ENCODE data around the gene CAMSAP1. TPM values are rescaled to one million over a fixed set of nuclear protein-coding genes. Genes with fewer than 3 reads are reported as not detected.
"Not testable (repeated sequence)": the region's sequence is repeated elsewhere in the genome, so short reads cannot be mapped to it uniquely, and the experiment has no call there.

Gene CAMSAP1
- total and polyA plus RNA-seq, 4 donors = 5.0 to 29.8 (median 15.1) TPM

GRCh38 chr9:135945969-135946368 lies 38.6 kb upstream of the CAMSAP1 start:
- Histone ChIP-seq H3K36me3 (ENCODE audit: control insufficient read depth in 4 of 4, insufficient read depth in 4 of 4, low read length in 4 of 4) (peaks cover 19 to 52% (median 25%) of the 10 kb centered on the region in 4 donors), H3K27me3 (ENCODE audit: control insufficient read depth in 3 of 3, insufficient read depth in 3 of 3, low read length in 2 of 3) (no peaks in the 10 kb centered on the region), H3K4me1 (ENCODE audit: control insufficient read depth in 5 of 5, insufficient read depth in 5 of 5, low read length in 5 of 5) (no peaks in the 10 kb centered on the region), H3K9ac (ENCODE audit: insufficient read depth in 1 of 2, low read length in 2 of 2) (no peak overlapping the region), H3K9me3 (ENCODE audit: control insufficient read depth in 4 of 4, insufficient read depth in 3 of 4, low read length in 3 of 4) (no peaks in the 10 kb centered on the region), H3K27ac (ENCODE audit: low read depth in 1 of 2, low read length in 1 of 2) (no peak overlapping the region), H3K4me3 (no peak overlapping the region)
- no peak for ATAC-seq (ENCODE audit: insufficient read depth, low FRiP score)
- WGBS, 2 donors = 95 to 97% methylated on average over 18 of the region's 18 CpGs
- TF ChIP-seq, protein P1, sequence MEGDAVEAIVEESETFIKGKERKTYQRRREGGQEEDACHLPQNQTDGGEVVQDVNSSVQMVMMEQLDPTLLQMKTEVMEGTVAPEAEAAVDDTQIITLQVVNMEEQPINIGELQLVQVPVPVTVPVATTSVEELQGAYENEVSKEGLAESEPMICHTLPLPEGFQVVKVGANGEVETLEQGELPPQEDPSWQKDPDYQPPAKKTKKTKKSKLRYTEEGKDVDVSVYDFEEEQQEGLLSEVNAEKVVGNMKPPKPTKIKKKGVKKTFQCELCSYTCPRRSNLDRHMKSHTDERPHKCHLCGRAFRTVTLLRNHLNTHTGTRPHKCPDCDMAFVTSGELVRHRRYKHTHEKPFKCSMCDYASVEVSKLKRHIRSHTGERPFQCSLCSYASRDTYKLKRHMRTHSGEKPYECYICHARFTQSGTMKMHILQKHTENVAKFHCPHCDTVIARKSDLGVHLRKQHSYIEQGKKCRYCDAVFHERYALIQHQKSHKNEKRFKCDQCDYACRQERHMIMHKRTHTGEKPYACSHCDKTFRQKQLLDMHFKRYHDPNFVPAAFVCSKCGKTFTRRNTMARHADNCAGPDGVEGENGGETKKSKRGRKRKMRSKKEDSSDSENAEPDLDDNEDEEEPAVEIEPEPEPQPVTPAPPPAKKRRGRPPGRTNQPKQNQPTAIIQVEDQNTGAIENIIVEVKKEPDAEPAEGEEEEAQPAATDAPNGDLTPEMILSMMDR (IDR thresholded peaks at IDR 0.05; ENCODE audit: control extremely low read depth, extremely low read depth) = no peak
- no peak for DNase-seq

DNA sequence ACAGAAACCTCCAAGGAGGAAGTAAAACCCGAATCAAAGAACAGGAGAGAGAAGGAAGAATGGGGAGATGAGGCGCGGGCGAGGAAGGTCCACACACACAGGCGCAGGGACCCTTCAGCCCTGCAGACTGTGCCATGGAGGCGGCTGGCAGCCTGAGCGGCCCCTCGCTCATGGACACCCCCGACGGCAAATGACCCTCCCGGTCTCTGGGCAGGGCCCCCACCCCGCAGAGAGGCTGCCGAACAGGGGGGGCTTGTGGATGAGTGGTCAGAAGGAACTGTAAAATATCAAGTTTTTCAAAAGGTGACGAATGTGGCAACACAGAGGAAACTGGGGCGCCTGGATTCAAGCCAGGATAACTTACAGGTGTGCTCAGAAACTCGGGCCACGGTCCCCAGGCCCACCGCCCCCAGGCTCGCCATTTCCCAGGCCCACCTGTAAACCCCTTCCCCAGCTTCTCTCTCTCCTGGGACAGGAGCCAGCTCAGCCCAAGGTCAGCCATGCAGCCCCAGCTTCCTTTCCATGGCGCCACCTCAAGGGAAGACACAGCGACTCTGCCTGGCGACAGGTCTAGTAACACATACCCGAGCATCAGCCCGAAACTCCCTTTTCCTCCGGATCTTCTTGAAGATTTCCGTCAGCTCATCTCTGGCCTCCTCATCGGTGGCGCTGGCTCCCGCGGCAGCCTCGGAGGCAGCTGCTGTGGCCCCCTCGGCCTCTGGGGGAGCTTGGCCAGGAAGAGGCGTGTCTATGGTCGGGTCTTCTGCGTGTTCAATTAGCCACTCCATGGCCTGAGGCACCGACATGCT lies 37.3 kb upstream of the CAMSAP1 start:
- H3K27me3 ChIP-seq (ENCODE audit: control insufficient read depth in 3 of 3, insufficient read depth in 3 of 3, low read length in 2 of 3) = no peaks in the 10 kb centered on the region
- no peaks in the 10 kb centered on the region for H3K9me3 ChIP-seq (ENCODE audit: control insufficient read depth in 4 of 4, insufficient read depth in 3 of 4, low read length in 3 of 4)
- no peak overlapping the region for H3K4me3 ChIP-seq
- no peak overlapping the region for H3K9ac ChIP-seq (ENCODE audit: insufficient read depth in 1 of 2, low read length in 2 of 2)
- 90 to 93% methylated on average over 36 of the region's 36 CpGs for WGBS, 2 donors
- ATAC-seq (ENCODE audit: insufficient read depth, low FRiP score) (no peak), DNase-seq (no peak)
- peaks cover 16 to 55% (median 25%) of the 10 kb centered on the region in 4 donors for H3K36me3 ChIP-seq (ENCODE audit: control insufficient read depth in 4 of 4, insufficient read depth in 4 of 4, low read length in 4 of 4)
- no peaks in the 10 kb centered on the region for H3K4me1 ChIP-seq (ENCODE audit: control insufficient read depth in 5 of 5, insufficient read depth in 5 of 5, low read length in 5 of 5)
- TF ChIP-seq, protein P1 (IDR thresholded peaks at IDR 0.05; ENCODE audit: control extremely low read depth, extremely low read depth) = no peak
- no peak overlapping the region for H3K27ac ChIP-seq (ENCODE audit: low read depth in 1 of 2, low read length in 1 of 2)

DNA sequence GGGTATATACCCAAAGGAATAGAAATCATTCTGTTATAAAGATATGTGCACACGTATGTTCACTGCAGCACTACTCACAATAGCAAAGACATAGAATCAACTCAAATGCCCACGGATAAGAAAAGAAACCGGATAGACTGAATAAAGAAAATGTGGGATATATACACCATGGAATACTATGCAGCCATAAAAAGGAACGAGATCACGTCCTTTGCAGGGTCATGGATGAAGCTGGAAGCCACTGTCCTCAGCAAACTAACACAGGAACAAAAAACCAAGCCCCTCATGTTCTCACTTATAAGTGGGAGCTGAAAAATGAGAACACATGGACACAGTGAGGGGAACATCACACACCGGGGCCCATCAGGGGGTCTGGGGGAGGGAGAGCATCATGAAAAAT lies 36.3 kb upstream of the CAMSAP1 start:
- peaks cover 19 to 60% (median 25%) of the 10 kb centered on the region in 4 donors for H3K36me3 ChIP-seq (ENCODE audit: control insufficient read depth in 4 of 4, insufficient read depth in 4 of 4, low read length in 4 of 4)
- not testable (repeated sequence) for H3K4me3 ChIP-seq; H3K9me3 ChIP-seq (ENCODE audit: control insufficient read depth in 4 of 4, insufficient read depth in 3 of 4, low read length in 3 of 4); H3K4me1 ChIP-seq (ENCODE audit: control insufficient read depth in 5 of 5, insufficient read depth in 5 of 5, low read length in 5 of 5); H3K27ac ChIP-seq (ENCODE audit: low read depth in 1 of 2, low read length in 1 of 2); DNase-seq; H3K9ac ChIP-seq (ENCODE audit: insufficient read depth in 1 of 2, low read length in 2 of 2); H3K27me3 ChIP-seq (ENCODE audit: control insufficient read depth in 3 of 3, insufficient read depth in 3 of 3, low read length in 2 of 3); ATAC-seq (ENCODE audit: insufficient read depth, low FRiP score)
- WGBS, 2 donors = 97 to 99% methylated on average over 6 of the region's 6 CpGs

DNA sequence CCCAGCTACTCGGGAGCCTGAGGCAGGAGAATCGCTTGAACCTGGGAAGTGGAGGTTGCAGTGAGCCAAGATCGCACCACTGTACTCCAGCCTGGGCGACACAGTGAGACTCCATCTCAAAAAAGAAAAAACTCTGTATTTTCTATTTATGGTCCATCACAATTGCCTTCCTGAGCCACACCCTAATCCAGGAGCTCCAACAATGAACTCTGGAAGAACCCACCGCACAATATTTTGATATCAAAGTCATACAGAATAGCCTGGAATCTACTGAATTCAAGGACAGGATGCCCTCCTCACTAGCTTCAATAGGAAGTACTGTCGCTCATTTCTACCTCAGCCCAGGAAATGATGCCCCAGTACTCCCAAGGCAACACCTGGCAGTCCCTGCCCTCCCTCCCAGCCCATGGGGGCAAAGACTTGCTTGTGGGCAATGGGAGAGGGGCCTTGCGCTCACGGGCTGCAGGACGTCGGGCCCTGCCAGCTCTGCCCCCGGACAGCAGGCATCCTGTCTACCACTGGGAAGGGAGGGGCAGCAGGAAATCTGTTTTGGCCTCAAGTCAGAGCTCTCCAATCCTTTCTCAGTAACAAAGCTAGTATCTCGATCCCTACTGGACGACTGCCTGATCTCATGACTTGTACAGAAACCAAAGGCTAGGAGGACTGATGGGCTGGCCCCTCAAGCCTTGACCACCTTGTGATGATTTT lies 34.1 kb upstream of the CAMSAP1 start:
- Histone ChIP-seq H3K4me1 (ENCODE audit: control insufficient read depth in 5 of 5, insufficient read depth in 5 of 5, low read length in 5 of 5) (no peaks in the 10 kb centered on the region), H3K27me3 (ENCODE audit: control insufficient read depth in 3 of 3, insufficient read depth in 3 of 3, low read length in 2 of 3) (no peaks in the 10 kb centered on the region), H3K9ac (ENCODE audit: insufficient read depth in 1 of 2, low read length in 2 of 2) (no peak overlapping the region), H3K4me3 (no peak overlapping the region), H3K9me3 (ENCODE audit: control insufficient read depth in 4 of 4, insufficient read depth in 3 of 4, low read length in 3 of 4) (no peaks in the 10 kb centered on the region), H3K27ac (ENCODE audit: low read depth in 1 of 2, low read length in 1 of 2) (no peak overlapping the region), H3K36me3 (ENCODE audit: control insufficient read depth in 4 of 4, insufficient read depth in 4 of 4, low read length in 4 of 4) (peaks cover 13 to 61% (median 33%) of the 10 kb centered on the region in 4 donors)
- WGBS, 2 donors = 72 to 84% methylated on average over 13 of the region's 13 CpGs
- no peak for ATAC-seq (ENCODE audit: insufficient read depth, low FRiP score)
- no peak for DNase-seq
- TF ChIP-seq, protein P1 (IDR thresholded peaks at IDR 0.05; ENCODE audit: control extremely low read depth, extremely low read depth) = no peak

Measured in lung (tissue), 12 donors.